WTC11 (cell line): ENCODE results near the gene ZBTB7C.

ENCODE experiments used
- CBFB ChIP-seq: sonication (generic); formaldehyde crosslinking; IDR thresholded peaks from 2 replicates; pipeline ENCODE4 v1.8.1; 2022; ENCODE audit warnings: mild to moderate bottlenecking, low read depth, missing genetic modification reagents
- CREM ChIP-seq: sonication (generic); formaldehyde crosslinking; IDR thresholded peaks from 2 replicates; pipeline ENCODE4 v1.8.1; 2022; ENCODE audit warnings: mild to moderate bottlenecking, missing genetic modification reagents, moderate library complexity
- ELF4 ChIP-seq: sonication (generic); formaldehyde crosslinking; IDR thresholded peaks from 2 replicates; pipeline ENCODE4 v1.8.1; 2022; ENCODE audit warnings: low read depth, mild to moderate bottlenecking, moderate library complexity, missing genetic modification reagents
- ESRRA ChIP-seq: sonication (generic); formaldehyde crosslinking; IDR thresholded peaks from 2 replicates; pipeline ENCODE4 v1.8.1; 2022; ENCODE audit warnings: mild to moderate bottlenecking, missing genetic modification reagents, borderline replicate concordance
- JUN ChIP-seq: sonication (generic); formaldehyde crosslinking; IDR thresholded peaks from 2 replicates; pipeline ENCODE4 v1.8.0; 2023; ENCODE audit warnings: mild to moderate bottlenecking, missing genetic modification reagents
- NR1H2 ChIP-seq: sonication (generic); formaldehyde crosslinking; IDR thresholded peaks from 2 replicates; pipeline ENCODE4 v1.9.0; 2021; ENCODE audit warnings: mild to moderate bottlenecking, moderate library complexity, missing genetic modification reagents
- SP1 ChIP-seq: sonication (generic); formaldehyde crosslinking; conservative IDR thresholded peaks from 2 replicates; pipeline ENCODE4 v1.8.1; 2022; ENCODE audit warnings: missing genetic modification reagents
- TF ChIP-seq, protein P1 (sequence below): sonication (generic); formaldehyde crosslinking; IDR thresholded peaks from 2 replicates; pipeline ENCODE4 v1.8.0; 2022; ENCODE audit warnings: mild to moderate bottlenecking, missing genetic modification reagents
- TF ChIP-seq, protein P2 (sequence below): fragments of 200-600 bp; IDR thresholded peaks from 2 replicates; pipeline ENCODE4 v1.8.0; 2022; ENCODE audit warnings: antibody characterized with exemption
- TF ChIP-seq, protein P3 (sequence below): sonication (generic); formaldehyde crosslinking; IDR thresholded peaks from 2 replicates; pipeline ENCODE4 v1.8.1; 2023; ENCODE audit warnings: mild to moderate bottlenecking, missing genetic modification reagents, moderate library complexity
- TF ChIP-seq, protein P4 (sequence below): sonication (generic); formaldehyde crosslinking; conservative IDR thresholded peaks from 2 replicates; pipeline ENCODE4 v1.8.1; 2022; ENCODE audit warnings: mild to moderate bottlenecking, missing genetic modification reagents
- TF ChIP-seq, protein P5 (sequence below): sonication (generic); formaldehyde crosslinking; IDR thresholded peaks from 2 replicates; pipeline ENCODE4 v1.8.1; 2022; ENCODE audit warnings: mild to moderate bottlenecking, missing genetic modification reagents, moderate library complexity, borderline replicate concordance

DNA sequence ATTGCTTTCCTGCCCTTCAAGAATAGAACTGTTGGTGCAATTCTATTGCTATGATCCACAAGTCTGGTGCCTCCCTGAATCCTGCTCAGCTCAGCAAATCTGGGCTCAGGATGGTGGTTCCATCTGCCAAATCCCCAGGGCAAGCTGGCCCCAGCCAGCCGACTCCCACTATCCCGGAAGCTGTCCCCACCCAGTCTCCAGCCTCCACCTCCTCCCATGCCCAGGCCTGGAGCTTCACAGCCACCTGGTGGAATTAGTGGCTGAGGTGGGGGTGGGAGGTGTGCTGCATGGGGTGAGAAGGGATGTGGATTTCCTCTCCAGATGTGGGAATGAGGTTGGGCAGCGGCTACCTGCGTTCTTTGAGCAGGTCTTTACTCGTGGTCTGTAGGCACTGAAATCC is 359.4 kb downstream of the ZBTB7C start:
- TF ChIP-seq, protein P1, sequence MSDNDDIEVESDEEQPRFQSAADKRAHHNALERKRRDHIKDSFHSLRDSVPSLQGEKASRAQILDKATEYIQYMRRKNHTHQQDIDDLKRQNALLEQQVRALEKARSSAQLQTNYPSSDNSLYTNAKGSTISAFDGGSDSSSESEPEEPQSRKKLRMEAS = no peak
- TF ChIP-seq, protein P2, sequence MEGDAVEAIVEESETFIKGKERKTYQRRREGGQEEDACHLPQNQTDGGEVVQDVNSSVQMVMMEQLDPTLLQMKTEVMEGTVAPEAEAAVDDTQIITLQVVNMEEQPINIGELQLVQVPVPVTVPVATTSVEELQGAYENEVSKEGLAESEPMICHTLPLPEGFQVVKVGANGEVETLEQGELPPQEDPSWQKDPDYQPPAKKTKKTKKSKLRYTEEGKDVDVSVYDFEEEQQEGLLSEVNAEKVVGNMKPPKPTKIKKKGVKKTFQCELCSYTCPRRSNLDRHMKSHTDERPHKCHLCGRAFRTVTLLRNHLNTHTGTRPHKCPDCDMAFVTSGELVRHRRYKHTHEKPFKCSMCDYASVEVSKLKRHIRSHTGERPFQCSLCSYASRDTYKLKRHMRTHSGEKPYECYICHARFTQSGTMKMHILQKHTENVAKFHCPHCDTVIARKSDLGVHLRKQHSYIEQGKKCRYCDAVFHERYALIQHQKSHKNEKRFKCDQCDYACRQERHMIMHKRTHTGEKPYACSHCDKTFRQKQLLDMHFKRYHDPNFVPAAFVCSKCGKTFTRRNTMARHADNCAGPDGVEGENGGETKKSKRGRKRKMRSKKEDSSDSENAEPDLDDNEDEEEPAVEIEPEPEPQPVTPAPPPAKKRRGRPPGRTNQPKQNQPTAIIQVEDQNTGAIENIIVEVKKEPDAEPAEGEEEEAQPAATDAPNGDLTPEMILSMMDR = no peak
- TF ChIP-seq, protein P3, sequence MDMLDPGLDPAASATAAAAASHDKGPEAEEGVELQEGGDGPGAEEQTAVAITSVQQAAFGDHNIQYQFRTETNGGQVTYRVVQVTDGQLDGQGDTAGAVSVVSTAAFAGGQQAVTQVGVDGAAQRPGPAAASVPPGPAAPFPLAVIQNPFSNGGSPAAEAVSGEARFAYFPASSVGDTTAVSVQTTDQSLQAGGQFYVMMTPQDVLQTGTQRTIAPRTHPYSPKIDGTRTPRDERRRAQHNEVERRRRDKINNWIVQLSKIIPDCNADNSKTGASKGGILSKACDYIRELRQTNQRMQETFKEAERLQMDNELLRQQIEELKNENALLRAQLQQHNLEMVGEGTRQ (CRISPR knock-in tag) = no peak
- no peak for TF ChIP-seq ESRRA (CRISPR knock-in tag)
- TF ChIP-seq CBFB (CRISPR knock-in tag) = no peak
- TF ChIP-seq, protein P4, sequence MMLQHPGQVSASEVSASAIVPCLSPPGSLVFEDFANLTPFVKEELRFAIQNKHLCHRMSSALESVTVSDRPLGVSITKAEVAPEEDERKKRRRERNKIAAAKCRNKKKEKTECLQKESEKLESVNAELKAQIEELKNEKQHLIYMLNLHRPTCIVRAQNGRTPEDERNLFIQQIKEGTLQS = no peak
- TF ChIP-seq ELF4 = no peak
- TF ChIP-seq CREM (CRISPR knock-in tag) = no peak
- TF ChIP-seq, protein P5, sequence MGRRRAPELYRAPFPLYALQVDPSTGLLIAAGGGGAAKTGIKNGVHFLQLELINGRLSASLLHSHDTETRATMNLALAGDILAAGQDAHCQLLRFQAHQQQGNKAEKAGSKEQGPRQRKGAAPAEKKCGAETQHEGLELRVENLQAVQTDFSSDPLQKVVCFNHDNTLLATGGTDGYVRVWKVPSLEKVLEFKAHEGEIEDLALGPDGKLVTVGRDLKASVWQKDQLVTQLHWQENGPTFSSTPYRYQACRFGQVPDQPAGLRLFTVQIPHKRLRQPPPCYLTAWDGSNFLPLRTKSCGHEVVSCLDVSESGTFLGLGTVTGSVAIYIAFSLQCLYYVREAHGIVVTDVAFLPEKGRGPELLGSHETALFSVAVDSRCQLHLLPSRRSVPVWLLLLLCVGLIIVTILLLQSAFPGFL (CRISPR knock-in tag) = no peak
- TF ChIP-seq NR1H2 (CRISPR knock-in tag) = no peak
- TF ChIP-seq JUN (CRISPR knock-in tag) = no peak
- no peak for TF ChIP-seq SP1 (CRISPR knock-in tag)
